ENCODE results near the gene PRPF8.

PRPF8 gene

DNA sequence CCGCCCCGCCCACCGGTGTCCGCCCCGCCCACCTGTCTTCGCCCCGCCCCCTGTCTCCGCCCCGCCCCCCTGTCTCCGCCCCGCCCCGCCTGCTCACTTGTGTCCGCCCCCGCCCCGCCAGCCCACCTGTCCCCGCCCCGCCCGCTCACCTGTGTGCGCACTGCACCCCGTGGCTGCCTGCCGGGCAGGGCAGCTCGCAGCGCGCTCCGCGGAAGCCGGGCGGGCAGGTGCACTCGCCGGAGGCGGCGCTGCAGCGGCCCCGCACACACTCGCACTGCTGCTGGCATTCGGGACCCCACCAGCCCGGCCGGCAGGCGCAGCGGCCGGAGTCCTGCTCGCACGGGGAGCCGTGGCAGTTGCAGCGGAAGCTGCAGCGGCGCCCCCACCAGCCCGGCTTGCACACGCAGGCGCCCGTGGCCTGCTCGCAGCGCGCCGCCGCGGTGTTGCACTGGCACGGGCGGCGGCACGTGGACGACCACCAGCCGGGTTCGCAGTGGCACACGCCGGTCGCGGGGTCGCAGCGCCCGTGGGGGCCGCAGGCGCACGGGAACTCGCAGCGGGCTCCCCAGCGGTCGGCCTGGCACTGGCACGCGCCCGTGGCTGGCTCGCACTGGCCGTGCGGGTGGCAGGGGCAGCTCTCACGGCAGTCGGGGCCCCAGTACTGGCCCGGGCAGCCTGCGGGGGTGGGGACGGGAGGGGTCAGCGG is 41.2 kb downstream of the PRPF8 start:
- Histone ChIP-seq H3K4me3 (replicated peaks; ENCODE audit: insufficient read depth, low read length) (peak overlapping the region; percentile 29; the same call in 1 of the 2 replicates), H3K27ac (replicated peaks) (no peak overlapping the region), H3K27me3 (ENCODE audit: insufficient read depth, poor library complexity, severe bottlenecking) (no peaks in the 10 kb centered on the region)
- peak in 1 of 2 experiments; percentile 8 for DNase-seq (ENCODE audit: low read depth in 1 of 2, low spot score in 1 of 2)
- TF ChIP-seq GABPA (IDR thresholded peaks at IDR 0.05; ENCODE audit: low read depth), result no peak
- TF ChIP-seq POLR2AphosphoS5 (IDR thresholded peaks at IDR 0.05; ENCODE audit: low read depth), result no peak
- no peak for TF ChIP-seq SPI1 (IDR thresholded peaks at IDR 0.05; ENCODE audit: borderline replicate concordance, low read depth)
- no peak for TF ChIP-seq REST (IDR thresholded peaks at IDR 0.05; ENCODE audit: insufficient replicate concordance, low read depth)
- TF ChIP-seq CTCF (IDR thresholded peaks at IDR 0.05; ENCODE audit: insufficient read depth, low read length), result no peak

DNA sequence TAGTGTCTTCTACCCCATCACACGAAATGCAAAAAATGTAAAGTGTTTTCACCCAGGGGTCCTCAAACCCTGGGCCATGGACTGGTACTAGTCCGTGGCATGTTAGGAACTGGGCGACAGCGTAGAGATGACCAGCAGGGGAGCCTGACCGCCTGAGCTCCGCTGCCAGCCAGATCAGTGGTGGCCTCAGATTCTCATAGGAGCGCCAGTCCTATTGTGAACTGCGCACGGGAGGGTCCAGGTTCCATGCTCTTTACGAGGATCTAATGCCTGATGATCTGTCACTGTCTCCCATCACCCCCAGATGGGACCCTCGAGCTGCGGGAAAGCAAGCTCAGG is 43.6 kb downstream of the PRPF8 start:
- H3K27me3 ChIP-seq (ENCODE audit: insufficient read depth, poor library complexity, severe bottlenecking), result no peaks in the 10 kb centered on the region
- H3K27ac ChIP-seq (replicated peaks), result no peak overlapping the region
- H3K4me3 ChIP-seq (replicated peaks; ENCODE audit: insufficient read depth, low read length), result no peak overlapping the region
- TF ChIP-seq CTCF (IDR thresholded peaks at IDR 0.05; ENCODE audit: insufficient read depth, low read length), result no peak
- no peak for TF ChIP-seq SPI1 (IDR thresholded peaks at IDR 0.05; ENCODE audit: borderline replicate concordance, low read depth)
- no peak for TF ChIP-seq POLR2AphosphoS5 (IDR thresholded peaks at IDR 0.05; ENCODE audit: low read depth)
- TF ChIP-seq GABPA (IDR thresholded peaks at IDR 0.05; ENCODE audit: low read depth), result no peak
- TF ChIP-seq REST (IDR thresholded peaks at IDR 0.05; ENCODE audit: insufficient replicate concordance, low read depth), result no peak
- DNase-seq (ENCODE audit: low read depth in 1 of 2, low spot score in 1 of 2), result no peak

DNA sequence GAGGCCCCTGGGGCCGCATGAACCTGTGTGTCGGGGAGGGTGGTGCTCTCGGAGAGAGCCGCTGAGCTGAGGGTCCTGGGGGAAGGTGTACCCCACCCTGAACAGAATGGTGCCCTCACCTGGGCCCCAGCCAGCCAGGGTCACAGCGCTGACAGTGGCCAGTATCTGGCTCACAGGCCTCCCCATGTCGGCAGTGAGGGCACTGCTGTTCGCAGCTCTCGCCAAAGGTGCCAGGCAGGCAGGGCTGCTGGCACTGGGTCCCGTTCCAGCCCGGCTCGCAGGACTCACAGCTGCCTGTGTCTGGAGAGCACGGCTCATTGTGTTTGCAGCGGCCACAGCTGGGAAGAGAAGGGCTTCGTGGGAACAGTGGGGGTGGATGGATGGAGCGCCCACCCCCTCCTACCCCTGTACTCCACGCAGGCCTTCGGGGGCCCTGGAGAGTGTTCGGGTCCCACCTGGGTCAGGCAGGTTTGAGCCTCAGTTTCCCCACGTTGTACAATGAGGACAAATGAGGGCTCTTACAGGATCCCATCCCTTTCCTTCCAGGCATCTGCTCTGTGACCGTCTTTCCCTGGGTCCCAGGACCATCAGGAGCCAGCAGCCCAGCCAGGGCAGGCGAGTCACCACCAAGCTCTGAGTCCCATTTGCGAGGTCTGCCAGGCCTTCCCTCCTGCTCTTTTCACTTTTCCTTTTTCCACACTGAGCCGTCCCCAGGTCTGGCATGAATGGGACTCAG is 44.2 kb downstream of the PRPF8 start:
- H3K4me3 ChIP-seq (replicated peaks; ENCODE audit: insufficient read depth, low read length), result no peak overlapping the region
- H3K27ac ChIP-seq (replicated peaks), result no peak overlapping the region
- TF ChIP-seq CTCF (IDR thresholded peaks at IDR 0.05; ENCODE audit: insufficient read depth, low read length) (no peak), GABPA (IDR thresholded peaks at IDR 0.05; ENCODE audit: low read depth) (no peak), REST (IDR thresholded peaks at IDR 0.05; ENCODE audit: insufficient replicate concordance, low read depth) (no peak), POLR2AphosphoS5 (IDR thresholded peaks at IDR 0.05; ENCODE audit: low read depth) (no peak), SPI1 (IDR thresholded peaks at IDR 0.05; ENCODE audit: borderline replicate concordance, low read depth) (no peak)
- DNase-seq (ENCODE audit: low read depth in 1 of 2, low spot score in 1 of 2), result no peak
- H3K27me3 ChIP-seq (ENCODE audit: insufficient read depth, poor library complexity, severe bottlenecking), result no peaks in the 10 kb centered on the region
